Breast epithelium (tissue), 4 donors: ENCODE results near the gene C19orf73. TPM values are rescaled to one million over a fixed set of nuclear protein-coding genes. Genes with fewer than 3 reads are reported as not detected.
A peak's percentile ranks its signal among the peaks of the same experiment; 100 is the strongest.

Experiments used
- DNase-seq, 2 donors: peaks; one replicate each; pipeline ENCODE4 v3.0.0-alpha.2; 2019; ENCODE audit warnings: low spot score in 2 of 2
- H3K27ac ChIP-seq, 2 donors: fragments of 200-600 bp; sonication (generic) in 1 of 2; one replicate each; pipeline ENCODE4 v1.5.1; 2016 to 2019; ENCODE audit warnings: mild to moderate bottlenecking in 1 of 2
- H3K27me3 ChIP-seq, 2 donors: fragments of 200-600 bp; sonication (generic) in 1 of 2; one replicate each; pipeline versions ENCODE4 v1.5.1 to v1.6.0; 2017 to 2019; ENCODE audit warnings: control low read depth in 1 of 2, mild to moderate bottlenecking in 1 of 2
- H3K36me3 ChIP-seq: fragments of 200-600 bp; one replicate; pipeline ENCODE4 v1.5.1; 2019
- H3K4me1 ChIP-seq, 2 donors: fragments of 200-600 bp; sonication (generic); one replicate each; pipeline ENCODE4 v1.5.1; 2016 to 2019; ENCODE audit warnings: control low read depth in 1 of 2
- H3K4me3 ChIP-seq, 3 donors: fragments of 200-600 bp; sonication (generic); 1 replicate in 2 of 3; 2 replicates in 1 of 3; pipeline ENCODE4 v1.5.1; 2016 to 2019; ENCODE audit warnings: mild to moderate bottlenecking in 3 of 3, moderate library complexity in 2 of 3
- H3K9me3 ChIP-seq, 2 donors: fragments of 200-600 bp; sonication (generic) in 1 of 2; one replicate each; pipeline ENCODE4 v1.5.1; 2016 to 2019; ENCODE audit warnings: control low read depth in 1 of 2
- CTCF ChIP-seq, 3 donors: fragments of 450-650 bp; IDR thresholded peaks; one replicate each; pipeline ENCODE4 v1.5.1; 2016 to 2017; ENCODE audit warnings: antibody characterized with exemption in 3 of 3, mild to moderate bottlenecking in 3 of 3, moderate library complexity in 3 of 3
- POLR2A ChIP-seq: fragments of 450-650 bp; IDR thresholded peaks from one replicate; pipeline ENCODE4 v1.6.1; 2016; ENCODE audit warnings: antibody characterized with exemption, mild to moderate bottlenecking, moderate library complexity
- POLR2AphosphoS5 ChIP-seq, 3 donors: sonication (generic); formaldehyde crosslinking; IDR thresholded peaks; one replicate each; pipeline ENCODE4 v1.6.1; 2017; ENCODE audit warnings: antibody characterized with exemption in 3 of 3
- intact Hi-C: fragments of 100-400 bp; cut with DNase I; formaldehyde crosslinking; loops from one replicate; pipeline ENCODE4 v1.15.1; 2023; ENCODE audit warnings: low total_unique reads
- total RNA-seq, 3 donors: library from RNA; depleted of rRNA; stranded (reverse); fragments of >200 nt; gene quantifications; one replicate each; pipeline ENCODE4 v1.1.0, GENCODE V29; 2016

The C19orf73 gene
- total RNA-seq, 3 donors from 2014 or later = 3.8 to 5.7 (median 4.6) TPM

DNA sequence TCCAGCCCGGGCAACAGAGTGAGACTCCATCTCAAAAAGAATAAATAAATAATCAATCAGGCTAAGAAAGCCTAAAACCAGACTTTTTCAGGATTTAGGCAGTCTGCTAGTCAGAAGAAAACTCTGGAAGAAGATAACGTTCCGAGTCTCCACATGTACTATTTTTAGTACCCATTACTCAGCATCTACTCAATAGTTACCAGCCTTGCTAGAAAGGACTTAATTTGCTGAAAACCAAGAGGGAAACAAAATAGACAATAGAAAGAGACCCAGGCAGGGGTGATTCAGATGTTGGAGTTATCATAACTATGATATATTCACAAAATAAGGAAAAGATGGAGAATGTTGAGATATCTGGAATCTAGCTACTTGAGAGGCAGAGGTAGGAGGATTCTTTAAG, 8.4 kb downstream of the C19orf73 start:
- intact Hi-C loops = no loop called here
- TF ChIP-seq POLR2A (no peak), CTCF (IDR thresholded peaks at IDR 0.05) (no peak), POLR2AphosphoS5 (IDR thresholded peaks at IDR 0.05) (no peak)
- Histone ChIP-seq H3K36me3 (no peaks in the 10 kb centered on the region), H3K4me1 (peaks cover 0 to 3% of the 10 kb centered on the region in 2 donors), H3K4me3 (no peak overlapping the region), H3K27me3 (no peaks in the 10 kb centered on the region), H3K27ac (no peak overlapping the region), H3K9me3 (no peaks in the 10 kb centered on the region)
- no peak for DNase-seq

DNA sequence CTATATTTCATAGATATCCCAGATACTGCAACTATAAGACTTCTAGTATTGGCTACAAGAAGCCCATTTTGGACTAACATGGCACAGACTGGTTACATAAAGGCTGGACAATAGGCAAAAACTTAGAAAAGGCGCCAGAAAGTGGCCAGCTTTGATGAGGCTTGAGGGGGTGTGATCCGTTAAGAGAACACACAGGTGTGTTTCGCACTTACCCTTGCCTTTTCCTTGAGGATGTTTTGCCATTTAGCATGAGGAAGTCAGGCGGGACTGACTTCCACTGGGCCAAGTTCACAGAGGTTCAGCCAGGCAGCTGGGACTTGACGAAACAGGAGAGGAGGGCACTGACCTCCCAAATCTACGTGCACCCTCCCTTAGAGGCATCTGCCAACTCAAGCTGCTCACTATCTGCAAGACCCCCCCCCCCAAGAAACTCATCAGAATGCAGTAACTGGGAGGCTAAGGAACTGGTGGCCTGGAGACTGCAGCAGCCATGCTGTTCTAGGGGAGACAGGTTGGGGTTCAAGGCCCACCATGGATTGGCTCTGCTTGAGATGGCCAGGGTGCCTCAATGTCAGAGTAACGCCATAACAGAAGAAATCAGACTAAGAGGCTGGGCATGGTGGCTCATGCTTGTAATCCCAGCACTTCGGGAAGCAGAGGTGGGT, 9.2 kb downstream of the C19orf73 start:
- no peaks in the 10 kb centered on the region for H3K9me3 ChIP-seq
- peaks cover 0 to 3% of the 10 kb centered on the region in 2 donors for H3K4me1 ChIP-seq
- no peaks in the 10 kb centered on the region for H3K27me3 ChIP-seq
- no peak overlapping the region for H3K27ac ChIP-seq
- H3K4me3 ChIP-seq = no peak overlapping the region
- no peak for TF ChIP-seq CTCF (IDR thresholded peaks at IDR 0.05)
- no peaks in the 10 kb centered on the region for H3K36me3 ChIP-seq
- no peak for DNase-seq
- intact Hi-C loops = no loop called here

GRCh38 chr19:49109051-49109450, 9.9 kb downstream of the C19orf73 start:
- Histone ChIP-seq H3K4me1 (peaks cover 0 to 3% of the 10 kb centered on the region in 2 donors), H3K27ac (no peak overlapping the region), H3K27me3 (no peaks in the 10 kb centered on the region), H3K4me3 (no peak overlapping the region), H3K36me3 (no peaks in the 10 kb centered on the region), H3K9me3 (no peaks in the 10 kb centered on the region)
- intact Hi-C loops = no loop called here
- no peak for TF ChIP-seq CTCF (IDR thresholded peaks at IDR 0.05)
- no peak for TF ChIP-seq POLR2AphosphoS5 (IDR thresholded peaks at IDR 0.05)
- no peak for TF ChIP-seq POLR2A
- no peak for DNase-seq

DNA sequence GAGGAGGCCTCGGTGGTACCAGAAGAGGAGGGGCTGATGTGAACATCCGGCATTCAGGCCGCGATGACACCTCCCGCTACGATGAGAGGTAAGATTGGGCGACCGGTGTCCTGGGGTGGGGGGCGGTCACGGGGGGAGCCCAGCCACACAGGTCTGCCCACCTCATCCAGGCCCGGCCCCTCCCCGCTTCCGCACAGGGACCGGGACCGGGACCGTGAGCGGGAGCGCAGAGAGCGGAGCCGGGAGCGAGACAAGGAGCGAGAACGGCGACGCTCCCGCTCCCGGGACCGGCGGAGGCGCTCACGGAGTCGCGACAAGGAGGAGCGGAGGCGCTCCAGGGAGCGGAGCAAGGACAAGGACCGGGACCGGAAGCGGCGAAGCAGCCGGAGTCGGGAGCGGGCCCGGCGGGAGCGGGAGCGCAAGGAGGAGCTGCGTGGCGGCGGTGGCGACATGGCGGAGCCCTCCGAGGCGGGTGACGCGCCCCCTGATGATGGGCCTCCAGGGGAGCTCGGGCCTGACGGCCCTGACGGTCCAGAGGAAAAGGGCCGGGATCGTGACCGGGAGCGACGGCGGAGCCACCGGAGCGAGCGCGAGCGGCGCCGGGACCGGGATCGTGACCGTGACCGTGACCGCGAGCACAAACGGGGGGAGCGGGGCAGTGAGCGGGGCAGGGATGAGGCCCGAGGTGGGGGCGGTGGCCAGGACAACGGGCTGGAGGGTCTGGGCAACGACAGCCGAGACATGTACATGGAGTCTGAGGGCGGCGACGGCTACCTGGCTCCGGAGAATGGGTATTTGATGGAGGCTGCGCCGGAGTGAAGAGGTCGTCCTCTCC, 11.1 kb downstream of the C19orf73 start:
- Histone ChIP-seq H3K36me3 (no peaks in the 10 kb centered on the region), H3K4me1 (no peaks in the 10 kb centered on the region), H3K9me3 (no peaks in the 10 kb centered on the region), H3K27ac (no peak overlapping the region), H3K4me3 (no peak overlapping the region), H3K27me3 (no peaks in the 10 kb centered on the region)
- TF ChIP-seq POLR2AphosphoS5 (IDR thresholded peaks at IDR 0.05) (no peak), POLR2A (no peak), CTCF (IDR thresholded peaks at IDR 0.05) (no peak)
- intact Hi-C loops = no loop called here
- no peak for DNase-seq

DNA sequence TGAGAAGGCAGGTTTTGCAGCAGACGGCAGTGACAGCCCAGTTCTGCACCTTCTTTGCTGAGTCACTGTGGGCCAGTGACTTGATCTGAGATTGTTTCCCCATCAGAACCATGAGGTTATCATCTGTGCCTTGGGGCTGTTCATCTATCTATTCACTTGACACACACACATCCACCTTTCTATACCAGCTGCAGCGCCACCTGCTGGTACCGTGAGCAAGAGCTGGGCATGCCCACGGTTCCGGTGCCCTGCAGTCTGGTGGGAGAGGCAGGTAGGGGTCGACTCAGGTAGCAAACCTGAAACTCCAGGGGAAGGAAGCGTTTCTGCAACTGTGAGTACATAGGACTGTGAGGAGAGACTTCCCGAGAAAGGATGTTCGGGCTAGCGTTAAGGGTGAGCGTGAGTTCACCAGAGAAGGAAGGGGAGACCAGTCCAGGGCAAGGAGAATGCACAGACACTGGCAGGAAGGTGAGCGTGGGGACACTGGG, 12.3 kb downstream of the C19orf73 start:
- DNase-seq = no peak
- Histone ChIP-seq H3K9me3 (no peaks in the 10 kb centered on the region), H3K4me1 (no peaks in the 10 kb centered on the region), H3K36me3 (no peaks in the 10 kb centered on the region), H3K27ac (no peak overlapping the region), H3K27me3 (no peaks in the 10 kb centered on the region), H3K4me3 (no peak overlapping the region)
- intact Hi-C loops = no loop called here
- TF ChIP-seq POLR2AphosphoS5 (IDR thresholded peaks at IDR 0.05) (no peak), POLR2A (no peak), CTCF (IDR thresholded peaks at IDR 0.05) (peak; percentile 11 to 63 (median 63))
